GM12873 (cell line): ENCODE measurements around the gene CEP128.

ENCODE experiments used
- CTCF ChIP-seq: IDR thresholded peaks from 2 replicates; pipeline ENCODE4 v1.5.1; 2012; ENCODE audit warnings: low read depth, mild to moderate bottlenecking, moderate library complexity, low read length, control low read depth; ENCODE audit not compliant: insufficient read depth; ENCODE audit errors: missing control alignments

The CEP128 gene

GRCh38 chr14:80798878-80799277 is 142.7 kb downstream of the CEP128 start:
- TF ChIP-seq CTCF, result no peak

GRCh38 chr14:80798211-80798610 is 143.3 kb downstream of the CEP128 start:
- TF ChIP-seq CTCF, result no peak

GRCh38 chr14:80792771-80793170 is 148.8 kb downstream of the CEP128 start:
- TF ChIP-seq CTCF, result no peak

- no peak for TF ChIP-seq CTCF
These were observed 153.7 kb downstream of the CEP128 start for GRCh38 chr14:80787876-80788275.

GRCh38 chr14:80784820-80785219 is 156.7 kb downstream of the CEP128 start:
- TF ChIP-seq CTCF, result no peak

- no peak for TF ChIP-seq CTCF
These were observed 159.6 kb downstream of the CEP128 start for GRCh38 chr14:80781972-80782367.

- no peak for TF ChIP-seq CTCF
These were observed 161.0 kb downstream of the CEP128 start for GRCh38 chr14:80780500-80780899.
